ENCODE results near the gene TECPR1.

Gene TECPR1

DNA sequence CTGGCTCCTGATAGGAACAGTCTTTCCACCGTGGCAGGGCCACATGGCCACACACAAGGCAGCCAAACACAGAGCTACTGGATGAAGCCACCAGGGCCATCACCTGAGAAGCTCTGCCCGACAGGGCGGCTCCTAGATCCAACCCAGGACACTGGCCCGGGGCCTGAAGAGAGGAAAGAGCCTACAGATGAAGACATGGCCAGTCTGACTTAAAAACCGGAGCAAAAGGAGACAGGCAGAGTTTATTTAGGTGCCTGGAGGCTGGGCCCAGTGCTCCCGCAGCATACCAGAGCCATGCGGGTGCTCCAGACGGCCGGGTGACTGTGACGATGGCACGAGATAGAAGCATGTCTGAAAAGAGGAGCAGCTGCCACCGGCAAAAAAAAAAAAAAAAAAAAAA lies 3.9 kb downstream of the TECPR1 start:
- no peak for DNase-seq

DNA sequence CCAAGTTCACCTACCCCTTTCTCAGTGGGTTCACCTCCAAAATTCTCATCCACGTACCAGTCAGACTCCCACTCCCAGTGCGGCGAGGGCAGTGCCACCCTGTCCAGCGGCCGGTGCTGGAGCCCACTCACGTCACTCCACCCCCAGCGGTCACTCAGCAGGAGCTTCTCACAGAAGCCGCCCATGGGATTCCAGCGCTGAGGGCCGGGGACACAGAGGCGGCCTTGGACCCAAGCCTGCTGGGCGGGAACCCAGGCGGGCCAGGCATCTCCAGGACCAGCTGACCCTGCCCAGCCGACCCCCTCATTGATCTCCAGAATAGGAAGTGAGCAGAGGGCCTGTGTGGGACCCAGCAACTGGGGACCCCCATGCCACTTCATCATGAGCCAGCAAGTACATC lies 7.2 kb downstream of the TECPR1 start:
- no peak for DNase-seq

DNA sequence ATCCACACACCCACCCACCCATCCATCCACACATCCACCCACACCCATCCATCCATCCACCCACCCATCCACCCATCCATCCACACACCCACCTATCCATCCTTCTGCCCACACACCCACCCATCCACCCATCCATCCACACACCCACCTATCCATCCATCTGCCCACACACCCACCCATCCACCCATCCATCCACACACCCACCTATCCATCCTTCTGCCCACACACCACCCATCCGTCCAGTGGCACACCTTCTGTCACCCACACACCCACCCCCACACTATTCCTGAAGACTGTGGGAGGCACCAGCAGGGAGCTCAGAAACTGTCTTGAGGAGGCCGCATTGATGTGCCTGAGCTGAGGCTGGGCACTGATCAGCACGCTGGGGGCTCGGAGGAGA lies 9.1 kb downstream of the TECPR1 start:
- no peak for DNase-seq

DNA sequence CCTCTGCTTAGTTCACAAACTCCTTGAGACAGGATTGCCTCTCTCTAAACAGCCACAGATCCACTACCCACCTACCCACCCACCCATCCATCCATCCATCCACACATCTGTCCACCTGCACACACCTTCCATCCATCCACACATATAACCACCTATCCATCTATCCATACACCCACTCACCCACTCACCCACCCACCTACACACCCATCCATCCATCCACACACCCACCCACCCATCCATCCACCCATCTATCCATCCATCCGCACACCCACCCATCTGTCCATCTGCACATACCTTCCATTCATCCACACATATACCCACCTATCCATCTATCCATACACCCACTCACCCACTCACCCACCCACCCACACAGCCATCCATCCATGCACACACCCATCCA lies 9.7 kb downstream of the TECPR1 start:
- DNase-seq = no peak

- DNase-seq = no peak
These were observed 10.3 kb downstream of the TECPR1 start for GRCh38 chr7:98241674-98242241.

GRCh38 chr7:98240961-98241673 lies 10.9 kb downstream of the TECPR1 start:
- DNase-seq = no peak

GRCh38 chr7:98238976-98239375 lies 13.1 kb downstream of the TECPR1 start:
- no peak for DNase-seq

- DNase-seq = no peak
These were observed 14.0 kb downstream of the TECPR1 start for GRCh38 chr7:98238076-98238475.

GRCh38 chr7:98236355-98237185 lies 15.5 kb downstream of the TECPR1 start:
- no peak for DNase-seq

- DNase-seq = no peak
These were observed 16.1 kb downstream of the TECPR1 start for GRCh38 chr7:98235901-98236300.

- no peak for DNase-seq
These were observed 17.4 kb downstream of the TECPR1 start for GRCh38 chr7:98234429-98235147.

DNA sequence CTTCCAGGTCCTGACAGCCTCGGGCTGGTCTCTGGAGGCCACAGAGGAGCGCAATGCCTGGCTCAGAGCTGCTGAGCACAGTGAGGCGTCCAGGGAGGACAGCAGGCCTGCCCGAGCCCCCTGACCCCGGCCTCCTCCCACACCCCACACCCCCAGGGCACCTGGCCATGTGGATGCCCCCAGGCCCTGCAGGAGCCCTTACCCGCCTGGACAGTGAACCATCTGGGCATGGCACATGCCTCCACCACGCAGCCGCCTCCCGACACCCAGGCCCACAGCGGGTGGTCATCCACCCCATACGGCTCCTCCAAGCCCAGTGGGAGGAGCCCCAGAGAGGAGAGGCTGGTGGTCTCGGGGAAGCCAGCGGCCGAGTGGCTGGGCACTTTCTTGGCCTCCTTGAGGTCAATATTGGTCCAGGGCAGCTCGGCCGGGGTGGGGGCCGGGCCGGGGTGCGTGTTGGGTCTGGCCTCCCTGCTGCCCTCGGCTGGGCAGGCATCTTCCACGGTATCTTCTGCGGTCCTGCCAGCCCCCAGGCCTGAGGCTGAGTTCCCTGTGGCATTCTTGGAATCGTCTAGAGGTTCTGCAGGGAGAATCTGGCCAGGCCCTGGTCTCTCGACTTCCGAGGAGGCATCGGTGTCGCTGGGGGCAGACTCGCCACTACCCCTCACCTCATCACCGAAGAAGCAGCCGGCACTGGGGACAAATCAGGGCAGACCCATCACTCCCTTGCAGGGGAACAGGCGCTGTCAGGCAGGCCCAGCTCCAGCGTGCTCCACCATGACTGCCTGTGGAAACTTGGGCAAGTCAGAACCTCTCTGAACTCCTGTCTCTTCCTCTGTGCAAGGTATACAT lies 18.6 kb downstream of the TECPR1 start:
- DNase-seq = no peak

GRCh38 chr7:98232799-98233198 lies 19.2 kb downstream of the TECPR1 start:
- DNase-seq = no peak

DNA sequence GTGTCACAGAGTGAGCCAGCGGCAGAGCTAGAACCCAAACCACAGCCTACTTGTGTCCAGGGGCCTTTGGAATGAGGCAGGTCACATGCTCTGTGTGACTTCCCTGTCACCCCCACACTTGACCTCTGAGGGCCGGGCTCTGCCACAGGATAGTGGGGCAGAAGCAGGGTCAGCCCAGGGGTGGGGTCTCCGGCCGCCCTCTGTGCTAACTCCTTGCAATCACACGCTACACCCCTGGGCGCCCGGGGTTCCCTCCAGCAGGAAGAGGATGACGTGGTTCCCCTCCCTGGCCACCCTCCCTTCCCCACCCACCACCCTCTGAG lies 19.8 kb downstream of the TECPR1 start:
- no peak for DNase-seq

DNA sequence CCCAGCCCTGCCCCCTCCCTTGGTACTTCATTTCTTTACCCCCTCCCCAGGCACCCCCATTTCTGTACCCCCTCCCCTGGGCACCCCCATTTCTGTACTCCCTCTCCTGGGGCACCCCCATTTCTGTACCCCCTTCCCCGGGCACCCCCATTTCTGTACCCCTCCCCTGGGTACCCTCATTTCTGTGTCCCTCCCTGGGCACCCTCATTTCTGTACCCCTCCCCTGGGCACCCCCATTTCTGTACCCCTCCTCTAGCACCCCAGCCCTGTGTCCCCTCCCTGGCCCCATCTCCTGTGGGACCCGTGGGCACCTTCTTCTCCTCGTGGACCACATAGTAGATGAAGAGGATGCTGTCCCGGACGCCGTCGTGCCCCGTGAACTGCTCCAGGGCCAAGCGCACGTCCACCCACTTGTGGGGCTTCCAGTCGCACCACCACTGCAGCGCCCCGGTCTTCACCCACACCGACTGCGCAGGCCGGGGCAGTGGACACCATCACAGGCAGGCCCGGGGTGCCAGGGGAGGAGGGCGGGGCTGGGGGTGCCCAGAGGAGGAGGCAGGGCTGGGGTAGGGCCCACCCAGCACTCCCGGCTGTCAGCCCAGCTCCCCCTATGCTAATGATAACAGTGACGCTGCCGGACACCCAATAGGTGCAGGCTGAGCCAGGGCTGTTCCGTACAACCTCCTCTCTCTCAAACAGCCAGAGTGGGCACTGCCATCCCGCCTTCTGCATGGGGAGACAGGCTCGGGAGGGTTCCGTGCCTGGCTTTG lies 20.4 kb downstream of the TECPR1 start:
- DNase-seq = no peak

DNA sequence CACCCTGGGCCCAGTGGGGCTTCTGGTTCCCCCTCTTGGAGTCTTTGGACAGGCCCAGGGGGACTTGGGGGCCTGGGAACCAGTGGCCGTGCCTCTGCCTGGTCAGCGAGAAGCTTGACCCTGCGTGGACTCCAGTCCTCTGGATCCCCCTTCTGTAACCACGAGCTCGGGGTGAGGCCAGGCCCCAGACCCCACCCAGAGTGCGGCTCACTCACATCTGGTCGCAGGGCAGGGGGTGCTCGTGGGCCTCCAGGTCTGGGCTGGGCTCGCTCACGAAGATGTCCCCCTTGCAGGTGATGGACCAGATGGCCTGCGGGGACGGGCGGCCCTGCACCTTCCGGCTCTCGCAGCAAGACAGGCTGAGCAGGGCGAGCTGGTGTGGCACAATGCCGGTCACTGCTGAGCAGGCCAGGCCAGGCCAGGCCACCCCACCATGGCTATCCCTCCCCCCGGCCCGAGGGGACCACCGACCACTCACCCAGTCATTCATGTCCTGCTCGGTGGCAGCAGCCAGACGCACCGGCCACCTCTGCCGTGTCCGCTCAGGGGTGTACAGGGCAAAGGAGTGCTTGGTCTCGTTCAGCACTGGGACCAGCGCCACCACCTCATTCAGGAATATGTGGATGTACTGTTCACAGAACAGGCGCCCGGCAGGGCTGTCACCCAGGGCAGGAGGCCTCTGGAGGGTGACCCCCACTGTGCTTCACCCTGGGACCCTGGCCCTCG lies 21.1 kb downstream of the TECPR1 start:
- DNase-seq = no peak

DNA sequence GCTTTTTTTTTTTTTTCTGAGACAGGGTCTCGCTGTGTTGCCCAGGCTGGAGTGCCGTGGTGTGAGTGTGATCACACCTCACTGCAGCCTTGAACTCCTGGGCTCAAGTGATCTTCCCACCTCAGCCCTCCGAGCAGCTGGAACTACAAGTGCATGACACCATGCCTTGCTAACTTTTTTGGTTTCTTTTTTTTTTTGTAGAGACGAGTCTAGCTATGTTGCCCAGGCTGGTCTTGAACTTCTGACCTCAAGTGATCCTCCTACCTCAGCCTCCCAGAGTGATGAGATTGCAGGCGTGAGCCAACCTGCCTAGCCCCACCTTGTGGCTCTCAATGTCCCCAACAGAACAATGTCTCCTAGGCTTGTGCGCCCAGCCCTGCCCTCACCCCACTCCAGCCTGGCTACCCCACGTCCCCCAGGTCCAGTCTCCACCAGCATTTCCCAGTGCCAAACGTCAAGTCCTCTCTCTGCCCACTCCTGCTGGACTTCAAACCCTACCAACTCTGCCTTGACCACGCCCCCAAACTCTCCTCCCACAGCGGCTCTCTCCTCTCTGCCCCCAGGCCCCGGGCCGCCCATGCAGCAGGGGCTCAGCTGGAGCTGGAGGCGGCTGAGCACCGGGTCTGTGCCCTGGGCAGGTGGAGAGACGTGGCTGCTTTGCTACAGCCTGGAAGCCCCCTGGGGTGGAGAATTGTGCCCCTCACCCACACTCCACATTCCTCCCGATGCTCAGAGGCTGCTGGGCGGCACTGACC lies 21.9 kb downstream of the TECPR1 start:
- no peak for DNase-seq

DNA sequence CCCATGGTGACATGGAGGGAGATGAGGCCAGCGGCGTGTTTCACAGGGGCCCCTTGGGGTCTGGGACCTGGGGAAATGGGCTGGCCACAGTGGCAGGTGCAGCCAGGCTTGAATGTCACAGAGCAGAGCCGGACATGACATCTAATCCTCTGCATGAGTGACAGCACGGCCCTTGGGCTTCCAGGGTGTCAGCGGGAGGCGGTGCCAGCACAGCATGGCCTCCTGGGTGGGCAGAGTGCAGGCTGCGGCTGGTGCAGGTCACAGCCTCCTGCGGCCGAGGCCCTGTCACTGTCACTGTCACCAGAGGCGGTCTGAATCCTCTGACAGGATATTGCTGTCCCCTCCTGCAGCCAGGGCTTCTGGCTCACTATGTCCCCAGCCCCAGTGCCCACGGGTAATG lies 22.6 kb downstream of the TECPR1 start:
- no peak for DNase-seq

- no peak for DNase-seq
These were observed 23.2 kb downstream of the TECPR1 start for GRCh38 chr7:98228801-98229200.

DNA sequence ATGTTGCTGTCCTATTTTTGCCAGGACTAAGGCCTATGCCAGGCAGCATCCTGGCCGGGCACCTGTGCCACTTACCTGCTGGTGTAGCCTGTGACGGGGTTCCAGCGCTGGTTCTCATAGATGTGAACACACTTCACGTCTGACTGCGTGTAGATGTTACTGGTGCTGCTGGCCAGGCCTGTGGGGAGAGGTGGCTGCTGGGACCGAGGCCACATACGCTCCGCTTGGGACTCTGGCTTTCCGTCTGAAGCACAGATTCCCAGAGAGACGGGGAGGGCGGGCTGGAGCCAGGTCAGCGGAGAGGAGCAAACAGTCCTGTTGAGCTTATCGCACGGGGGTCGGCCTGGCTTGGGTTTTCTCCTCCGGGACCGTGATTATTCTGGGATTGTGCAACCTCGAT lies 24.1 kb downstream of the TECPR1 start:
- DNase-seq = no peak

Measured in NCI-H345 (cell line).